ENCODE results near the gene ZNF787. TPM values are rescaled to one million over a fixed set of nuclear protein-coding genes. Genes with fewer than 3 reads are reported as not detected.
A peak's percentile ranks its signal among the peaks of the same experiment; 100 is the strongest.

Gene ZNF787
- total RNA-seq, 2 experiments from 2014 or later, result 25.3 to 25.5 TPM

- H3K4me1 Mint-ChIP-seq (ENCODE audit: low read depth), result no peaks in the 10 kb centered on the region
- no peak overlapping the region for H3K4me3 Mint-ChIP-seq
- no peaks in the 10 kb centered on the region for H3K27me3 Mint-ChIP-seq
- DNase-seq, result no peak
- CTCF ChIA-PET, result interaction anchor here (0.6 to 1.0 kb wide), 2 partner anchors 163 to 243 kb away, joined by 3 to 4 read pairs; no protein-coding TSS in a partner anchor
- intact Hi-C loops (cut with micrococcal nuclease), result no loop called here
- H3K9me3 Mint-ChIP-seq, result peaks cover 5% of the 10 kb centered on the region
- POLR2A ChIA-PET, result no interaction called here
- H3K27ac Mint-ChIP-seq, result no peak overlapping the region
- peaks cover 23% of the 10 kb centered on the region for H3K36me3 Mint-ChIP-seq
Measured at GRCh38 chr19:56088497-56089215, 32.4 kb downstream of the ZNF787 start.

- CTCF ChIA-PET, result interaction anchor here (1.0 kb wide), 1 partner anchor 164 kb away, joined by 4 read pairs; no protein-coding TSS in a partner anchor
- POLR2A ChIA-PET, result no interaction called here
- no peak overlapping the region for H3K4me3 Mint-ChIP-seq
- H3K36me3 Mint-ChIP-seq, result peaks cover 17% of the 10 kb centered on the region
- intact Hi-C loops (cut with micrococcal nuclease), result no loop called here
- H3K27ac Mint-ChIP-seq, result no peak overlapping the region
- no peaks in the 10 kb centered on the region for H3K4me1 Mint-ChIP-seq (ENCODE audit: low read depth)
- no peak for DNase-seq
- H3K27me3 Mint-ChIP-seq, result no peaks in the 10 kb centered on the region
- H3K9me3 Mint-ChIP-seq, result peaks cover 3% of the 10 kb centered on the region
Measured at GRCh38 chr19:56087647-56088496, 33.2 kb downstream of the ZNF787 start.

GRCh38 chr19:56086671-56087430 lies 34.2 kb downstream of the ZNF787 start:
- intact Hi-C loops (cut with micrococcal nuclease), result no loop called here
- Mint-ChIP-seq H3K27ac (no peak overlapping the region), H3K9me3 (no peaks in the 10 kb centered on the region), H3K27me3 (no peaks in the 10 kb centered on the region), H3K4me3 (no peak overlapping the region), H3K36me3 (peaks cover 15% of the 10 kb centered on the region), H3K4me1 (ENCODE audit: low read depth) (peaks cover under 1% of the 10 kb centered on the region)
- CTCF ChIA-PET, result no interaction called here
- no peak for DNase-seq
- POLR2A ChIA-PET, result no interaction called here

- peaks cover 11% of the 10 kb centered on the region for H3K4me1 Mint-ChIP-seq (ENCODE audit: low read depth)
- no peak for DNase-seq
- H3K27ac Mint-ChIP-seq, result no peak overlapping the region
- intact Hi-C loops (cut with micrococcal nuclease), result no loop called here
- ChIA-PET CTCF (interaction anchor here (1.0 to 1.3 kb wide), 2 partner anchors 10 to 86 kb away, joined by 3 to 5 read pairs; no protein-coding TSS in a partner anchor), POLR2A (no interaction called here)
- H3K4me3 Mint-ChIP-seq, result no peak overlapping the region
- no peaks in the 10 kb centered on the region for H3K9me3 Mint-ChIP-seq
- H3K27me3 Mint-ChIP-seq, result peaks cover 6% of the 10 kb centered on the region
- H3K36me3 Mint-ChIP-seq, result peaks cover 8% of the 10 kb centered on the region
Measured at GRCh38 chr19:56085571-56086275, 35.4 kb downstream of the ZNF787 start.

GRCh38 chr19:56084835-56085536 lies 36.1 kb downstream of the ZNF787 start:
- peaks cover 6% of the 10 kb centered on the region for H3K36me3 Mint-ChIP-seq
- peaks cover 12% of the 10 kb centered on the region for H3K4me1 Mint-ChIP-seq (ENCODE audit: low read depth)
- POLR2A ChIA-PET, result interaction anchor here (0.5 kb wide), 1 partner anchor 14 kb away, joined by 3 read pairs; no protein-coding TSS in a partner anchor
- no peak for DNase-seq
- H3K27ac Mint-ChIP-seq, result no peak overlapping the region
- H3K9me3 Mint-ChIP-seq, result no peaks in the 10 kb centered on the region
- CTCF ChIA-PET, result interaction anchor here (0.6 to 1.3 kb wide), 3 partner anchors 9 to 249 kb away, joined by 3 to 5 read pairs (median 3); no protein-coding TSS in a partner anchor
- peaks cover 6% of the 10 kb centered on the region for H3K27me3 Mint-ChIP-seq
- intact Hi-C loops (cut with micrococcal nuclease), result loop anchor here (5.0 kb wide), 2 partner anchors 167 to 247 kb away; no protein-coding TSS in a partner anchor
- no peak overlapping the region for H3K4me3 Mint-ChIP-seq

GRCh38 chr19:56083668-56084067 lies 37.4 kb downstream of the ZNF787 start:
- H3K27me3 Mint-ChIP-seq, result peaks cover 6% of the 10 kb centered on the region
- H3K36me3 Mint-ChIP-seq, result peaks cover 1% of the 10 kb centered on the region
- H3K9me3 Mint-ChIP-seq, result no peaks in the 10 kb centered on the region
- CTCF ChIA-PET, result no interaction called here
- no peak overlapping the region for H3K4me3 Mint-ChIP-seq
- DNase-seq, result no peak
- POLR2A ChIA-PET, result no interaction called here
- intact Hi-C loops (cut with micrococcal nuclease), result loop anchor here (5.0 kb wide), 2 partner anchors 169 to 249 kb away; no protein-coding TSS in a partner anchor
- H3K4me1 Mint-ChIP-seq (ENCODE audit: low read depth), result peaks cover 12% of the 10 kb centered on the region
- no peak overlapping the region for H3K27ac Mint-ChIP-seq

GRCh38 chr19:56080669-56081401 lies 40.3 kb downstream of the ZNF787 start:
- peaks cover 2% of the 10 kb centered on the region for H3K9me3 Mint-ChIP-seq
- H3K4me1 Mint-ChIP-seq (ENCODE audit: low read depth), result peaks cover 12% of the 10 kb centered on the region
- ChIA-PET POLR2A (no interaction called here), CTCF (interaction anchor here (0.6 to 4.8 kb wide), 21 partner anchors 9 to 1018 kb away, joined by 3 to 27 read pairs (median 4); partner anchors contain the start of genes ZNF787 and ZSCAN5A)
- H3K27ac Mint-ChIP-seq, result no peak overlapping the region
- peak overlapping the region; percentile 51 for H3K4me3 Mint-ChIP-seq
- peaks cover 6% of the 10 kb centered on the region for H3K27me3 Mint-ChIP-seq
- peak; percentile 84 for DNase-seq
- intact Hi-C loops (cut with micrococcal nuclease), result loop anchor here (1.0 to 5.0 kb wide), 3 partner anchors 91 to 251 kb away; no protein-coding TSS in a partner anchor
- no peaks in the 10 kb centered on the region for H3K36me3 Mint-ChIP-seq

- ChIA-PET CTCF (interaction anchor here (0.6 to 5.1 kb wide), 8 partner anchors 14 to 1139 kb away, joined by 3 to 38 read pairs (median 11); no protein-coding TSS in a partner anchor), POLR2A (no interaction called here)
- intact Hi-C loops (cut with micrococcal nuclease), result loop anchor here (1.0 to 5.0 kb wide), 4 partner anchors 93 to 273 kb away; no protein-coding TSS in a partner anchor
- DNase-seq, result no peak
- Mint-ChIP-seq H3K4me3 (no peak overlapping the region), H3K9me3 (peaks cover 2% of the 10 kb centered on the region), H3K36me3 (no peaks in the 10 kb centered on the region), H3K27ac (no peak overlapping the region), H3K27me3 (peaks cover 6% of the 10 kb centered on the region), H3K4me1 (ENCODE audit: low read depth) (peaks cover 12% of the 10 kb centered on the region)
Measured at GRCh38 chr19:56079609-56080008, 41.5 kb downstream of the ZNF787 start.

- peaks cover 9% of the 10 kb centered on the region for H3K4me1 Mint-ChIP-seq (ENCODE audit: low read depth)
- intact Hi-C loops (cut with micrococcal nuclease), result loop anchor here (5.0 kb wide), 1 partner anchor 276 kb away; no protein-coding TSS in a partner anchor
- H3K9me3 Mint-ChIP-seq, result peaks cover 2% of the 10 kb centered on the region
- peaks cover 7% of the 10 kb centered on the region for H3K27me3 Mint-ChIP-seq
- H3K4me3 Mint-ChIP-seq, result no peak overlapping the region
- ChIA-PET POLR2A (no interaction called here), CTCF (interaction anchor here (1.1 to 5.1 kb wide), 14 partner anchors 9 to 322 kb away, joined by 3 to 38 read pairs (median 5); no protein-coding TSS in a partner anchor)
- peak; percentile 49 for DNase-seq
- no peak overlapping the region for H3K27ac Mint-ChIP-seq
- no peaks in the 10 kb centered on the region for H3K36me3 Mint-ChIP-seq
Measured at GRCh38 chr19:56076498-56076897, 44.6 kb downstream of the ZNF787 start.

GRCh38 chr19:56071151-56071550 lies 49.9 kb downstream of the ZNF787 start:
- H3K4me3 Mint-ChIP-seq, result no peak overlapping the region

More at GRCh38 chr19:56071151-56071550, 49.9 kb downstream of the ZNF787 start:
- H3K4me1 Mint-ChIP-seq (ENCODE audit: low read depth), result peaks cover 7% of the 10 kb centered on the region
- no peaks in the 10 kb centered on the region for H3K9me3 Mint-ChIP-seq
- no peak overlapping the region for H3K27ac Mint-ChIP-seq
- no peak for DNase-seq
- no peaks in the 10 kb centered on the region for H3K36me3 Mint-ChIP-seq
- CTCF ChIA-PET, result interaction anchor here (1.1 to 2.5 kb wide), 2 partner anchors 10 to 262 kb away, joined by 3 to 8 read pairs; no protein-coding TSS in a partner anchor
- intact Hi-C loops (cut with micrococcal nuclease), result no loop called here
- peaks cover 6% of the 10 kb centered on the region for H3K27me3 Mint-ChIP-seq
- POLR2A ChIA-PET, result interaction anchor here (0.6 kb wide), 1 partner anchor 14 kb away, joined by 3 read pairs; no protein-coding TSS in a partner anchor
